Kidney epithelial cell (primary cell): ENCODE results near the gene TRIM56. TPM values are rescaled to one million over a fixed set of nuclear protein-coding genes. Genes with fewer than 3 reads are reported as not detected.

Experiments
- DNase-seq: peaks from one replicate; pipeline ENCODE4 v3.0.0-alpha.2; 2010; ENCODE audit warnings: low read depth
- H3K27me3 ChIP-seq: 2 replicates; pipeline ENCODE4 v1.6.0; 2011; ENCODE audit warnings: low read length; ENCODE audit not compliant: control insufficient read depth, insufficient read depth
- H3K36me3 ChIP-seq: 2 replicates; pipeline ENCODE4 v1.5.1; 2011; ENCODE audit warnings: low read length; ENCODE audit not compliant: control insufficient read depth, insufficient read depth
- H3K4me3 ChIP-seq: 2 replicates; pipeline ENCODE4 v1.5.1; 2011; ENCODE audit warnings: low read depth, mild to moderate bottlenecking, control low read depth, low read length
- CTCF ChIP-seq: IDR thresholded peaks from 2 replicates; pipeline ENCODE4 v1.5.1; 2011; ENCODE audit warnings: mild to moderate bottlenecking, moderate library complexity, low read length, control low read depth, inconsistent platforms; ENCODE audit not compliant: insufficient read depth, poor library complexity, severe bottlenecking
- total RNA-seq: library from RNA; depleted of rRNA; stranded (reverse); fragments of >200 nt; gene quantifications from 2 replicates; pipeline ENCODE4 v1.2.3, GENCODE V29; 2015

Gene TRIM56
- total RNA-seq, 1 donor from 2014 or later: 16.7 TPM

- no peak for TF ChIP-seq CTCF
- no peaks in the 10 kb centered on the region for H3K27me3 ChIP-seq
- no peak for DNase-seq
- H3K4me3 ChIP-seq: no peak overlapping the region
- H3K36me3 ChIP-seq: no peaks in the 10 kb centered on the region
Measured at GRCh38 chr7:101140746-101141382, 55.6 kb downstream of the TRIM56 start.

Other genes with a start within 250 kb of the TRIM56 start
- gene SLC12A9, start 232.8 kb upstream of the TRIM56 start, total RNA-seq: 15.7 and 18.3 TPM in 2 replicates
- 113 and 114 TPM in 2 replicates for gene TRIP6, start 218.1 kb upstream of the TRIM56 start, total RNA-seq
- gene SRRT, start 210.4 kb upstream of the TRIM56 start, total RNA-seq: 65.9 and 67.9 TPM in 2 replicates
- 1.6 and 4.3 TPM in 2 replicates for gene UFSP1, start 195.8 kb upstream of the TRIM56 start, total RNA-seq
- gene ACHE, start 189.6 kb upstream of the TRIM56 start, total RNA-seq: 1.3 and 6.4 TPM in 2 replicates
- gene MUC3A, start 135.9 kb upstream of the TRIM56 start, total RNA-seq: 0.17 and 0.34 TPM in 2 replicates
- gene MUC12, start 115.9 kb upstream of the TRIM56 start, total RNA-seq: 2.9 and 4.2 TPM in 2 replicates
- not detected in 2 replicates for gene MUC17, start 65.4 kb upstream of the TRIM56 start, total RNA-seq
- 229 and 245 TPM in 2 replicates for gene SERPINE1, start 41.6 kb downstream of the TRIM56 start, total RNA-seq
- gene AP1S1, start 69.0 kb downstream of the TRIM56 start, total RNA-seq: 155 and 183 TPM in 2 replicates
- gene VGF, start 80.1 kb downstream of the TRIM56 start, total RNA-seq: 17.5 and 17.8 TPM in 2 replicates
- not detected in 2 replicates for gene NAT16, start 94.8 kb downstream of the TRIM56 start, total RNA-seq
- gene MOGAT3, start 115.6 kb downstream of the TRIM56 start, total RNA-seq: not detected in 2 replicates
- gene PLOD3, start 132.1 kb downstream of the TRIM56 start, total RNA-seq: 95.6 and 102 TPM in 2 replicates
- 90.2 and 109 TPM in 2 replicates for gene ZNHIT1, start 132.7 kb downstream of the TRIM56 start, total RNA-seq
- gene CLDN15, start 152.3 kb downstream of the TRIM56 start, total RNA-seq: 4.8 and 10.3 TPM in 2 replicates
- 203 and 231 TPM in 2 replicates for gene FIS1, start 159.6 kb downstream of the TRIM56 start, total RNA-seq
- gene IFT22, start 236.3 kb downstream of the TRIM56 start, total RNA-seq: 37.3 and 39.6 TPM in 2 replicates